ENCODE results near the gene U2AF2. TPM values are rescaled to one million over a fixed set of nuclear protein-coding genes. Genes with fewer than 3 reads are reported as not detected.

The U2AF2 gene
- total and polyA plus RNA-seq, 9 of the 15 experiments (the other 6 are each of a cell fraction or from before 2014, with no cell fraction given) = 3.0 to 331 (median 157) TPM

- TF ChIP-seq ARID4B (CRISPR knock-in tag; IDR thresholded peaks at IDR 0.05) (0 out of 2 replicates have a peak, but pooled peaks have one; percentile 20), POLR2G (IDR thresholded peaks at IDR 0.05; ENCODE audit: low read depth, low read length) (peak; percentile 45; the same call in 1 of the 2 replicates)
These were observed 2.3 kb upstream of the U2AF2 start (continued) for GRCh38 chr19:55652311-55653128.

- intact Hi-C loops (cut with micrococcal nuclease) (no loop called here), in situ Hi-C loops (cut with MboI) (no loop called here)
- Histone ChIP-seq H3K27ac (ENCODE audit: extremely low read depth, low read depth, low read length) (peak overlapping the region; percentile 100), H3K4me1 (replicated peaks in 1 of 2; ENCODE audit: control insufficient read depth in 2 of 2, insufficient read depth in 2 of 2, low read length in 2 of 2) (peaks cover 26 to 59% of the 10 kb centered on the region in 2 experiments; a peak in 4 of 5 replicates), H3K36me3 (ENCODE audit: control insufficient read depth, insufficient read depth, low read length) (peaks cover 58% of the 10 kb centered on the region), H3K4me2 (ENCODE audit: insufficient read depth, low read length) (peak overlapping the region; percentile 99), H3K4me3 (peak overlapping the region; percentile 70), H3K27me3 (ENCODE audit: control insufficient read depth in 2 of 2, insufficient read depth in 2 of 2, low read length in 2 of 2) (no peaks in the 10 kb centered on the region), H3K9me3 (replicated peaks; ENCODE audit: control insufficient read depth, insufficient read depth, low read depth, low read length) (no peaks in the 10 kb centered on the region), H4K20me1 (replicated peaks; ENCODE audit: control insufficient read depth, insufficient read depth, low read length) (peaks cover 29% of the 10 kb centered on the region), H3K9me1 (ENCODE audit: control insufficient read depth, insufficient read depth, low read length) (peaks cover 5% of the 10 kb centered on the region), H2AFZ (ENCODE audit: low read depth, low read length) (peak overlapping the region; percentile 97), H3K9ac (ENCODE audit: insufficient read depth in 1 of 2, low read depth in 2 of 2, low read length in 2 of 2) (peak overlapping the region; percentile 99), H3K79me2 (ENCODE audit: control insufficient read depth, insufficient read depth, low read length) (peaks cover 52% of the 10 kb centered on the region)
- FAIRE-seq (no peak), DNase-seq (ENCODE audit: extremely low read depth in 1 of 4, low spot score in 3 of 4) (peak; percentile 79 to 98 (median 86)), ATAC-seq (peak; percentile 61)
- 0% methylated on average over 44 of the region's 57 CpGs for WGBS (ENCODE audit: insufficient coverage, low coverage, missing lambda C conversion rate)
- POLR2A ChIA-PET = interaction anchor here (0.5 to 1.6 kb wide), 24 partner anchors 8 to 513 kb away, joined by 3 to 11 read pairs (median 3); partner anchors contain the start of genes FIZ1, NAT14, UBE2S and ZNF581
- TSS peak; percentile 62 for BruUV-seq (replicated peaks)
- CTCF ChIA-PET (ENCODE audit: low intra/inter-chr PET ratio) = interaction anchor here (0.6 to 2.8 kb wide), 8 partner anchors 9 to 475 kb away, joined by 3 to 27 read pairs (median 4); partner anchors contain the start of gene ZNF580
- no peak for TF ChIP-seq MTA1 (IDR thresholded peaks at IDR 0.05; ENCODE audit: borderline replicate concordance)
These were observed 1.0 kb upstream of the U2AF2 start for GRCh38 chr19:55653651-55654322.

Measured in K562 (cell line).